SU-DHL-6 (cell line): ENCODE measurements around the gene DAPK3.
"Not testable (repeated sequence)": the region's sequence is repeated elsewhere in the genome, so short reads cannot be mapped to it uniquely, and the experiment has no call there.

ENCODE experiments used
- H2AFZ ChIP-seq: fragments of 200-600 bp; sonication (generic); 2 replicates; pipeline ENCODE4 v1.6.1; 2014; ENCODE audit warnings: low read depth, mild to moderate bottlenecking, moderate library complexity, mixed read lengths, antibody characterized with exemption, low read length; ENCODE audit not compliant: severe bottlenecking
- H3F3A ChIP-seq: fragments of 200-600 bp; shearing (Covaris generic); 2 replicates; pipeline ENCODE4 v1.6.0; 2016; ENCODE audit warnings: antibody characterized with exemption, mild to moderate bottlenecking; ENCODE audit not compliant: insufficient read depth
- H3K27ac ChIP-seq: fragments of 200-600 bp; sonication (generic); 2 replicates; pipeline ENCODE4 v1.5.1; 2016; ENCODE audit warnings: low read depth, mild to moderate bottlenecking, low read length, moderate library complexity, mixed read lengths
- H3K27me3 ChIP-seq: fragments of 200-600 bp; sonication (generic), shearing (Covaris generic); 2 replicates; pipeline ENCODE4 v1.6.0; 2014; ENCODE audit warnings: mild to moderate bottlenecking, low read length
- H3K36me3 ChIP-seq: fragments of 200-600 bp; sonication (generic); 2 replicates; pipeline ENCODE4 v1.6.1; 2014; ENCODE audit warnings: mild to moderate bottlenecking, low read length, mixed read lengths
- H3K4me2 ChIP-seq: fragments of 300-600, 200-600 bp; shearing (Covaris generic), sonication (generic); 2 replicates; pipeline ENCODE4 v1.6.0; 2014; ENCODE audit warnings: low read length, low read depth, mild to moderate bottlenecking; ENCODE audit not compliant: poor library complexity, severe bottlenecking
- H3K4me3 ChIP-seq: fragments of 200-600 bp; sonication (generic); 2 replicates; pipeline ENCODE4 v1.5.1; 2014; ENCODE audit warnings: antibody characterized with exemption, low read length, mild to moderate bottlenecking, mixed read lengths; ENCODE audit not compliant: insufficient read depth, poor library complexity, severe bottlenecking
- H3K79me2 ChIP-seq: fragments of 200-600 bp; sonication (generic); 2 replicates; pipeline ENCODE4 v1.6.1; 2014; ENCODE audit warnings: mild to moderate bottlenecking, low read length, moderate library complexity; ENCODE audit not compliant: insufficient read depth
- H3K9ac ChIP-seq: fragments of 200-600 bp; sonication (generic); 2 replicates; pipeline ENCODE4 v1.7.0; 2014; ENCODE audit warnings: mild to moderate bottlenecking, low read length
- H3K9me2 ChIP-seq: fragments of 200-600 bp; sonication (generic); replicated peaks from 2 replicates; pipeline ENCODE4 v1.6.1; 2014; ENCODE audit warnings: low read length; ENCODE audit not compliant: insufficient read depth
- H3K9me3 ChIP-seq: fragments of 200-600 bp; sonication (generic); 2 replicates; pipeline ENCODE4 v1.6.1; 2014; ENCODE audit warnings: low read length, mixed read lengths; ENCODE audit not compliant: insufficient read depth
- H4K20me1 ChIP-seq: fragments of 200-600 bp; sonication (generic); 2 replicates; pipeline ENCODE4 v1.6.1; 2014; ENCODE audit warnings: low read depth, mild to moderate bottlenecking, antibody characterized with exemption, low read length, moderate library complexity, mixed read lengths
- CTCF ChIP-seq: fragments of 200-600 bp; sonication (generic); IDR thresholded peaks from one replicate; pipeline ENCODE4 v1.5.1; 2017; ENCODE audit warnings: antibody characterized with exemption, mild to moderate bottlenecking, low read length, moderate library complexity; ENCODE audit not compliant: insufficient read depth, poor library complexity, severe bottlenecking
- EZH2phosphoT487 ChIP-seq: fragments of 200-600 bp; sonication (generic), shearing (Covaris generic); conservative IDR thresholded peaks from 2 replicates; pipeline ENCODE4 v1.6.1; 2018; ENCODE audit warnings: mild to moderate bottlenecking, antibody characterized with exemption, low read length, moderate library complexity, mixed read lengths

DAPK3 gene

GRCh38 chr19:3969435-3970312, 1.2 kb downstream of the DAPK3 start:
- peak overlapping the region; percentile 80 for H3K4me3 ChIP-seq
- no peak overlapping the region for H3K27ac ChIP-seq
- TF ChIP-seq EZH2phosphoT487 (no peak), CTCF (no peak)
- H4K20me1 ChIP-seq: no peaks in the 10 kb centered on the region; the same call in 1 of the 2 replicates
- 0 out of 2 replicates have a peak, but pooled peaks cover 2% of the 10 kb centered on the region for H3K36me3 ChIP-seq
- peak overlapping the region; percentile 85 for H3K9ac ChIP-seq
- H3K9me3 ChIP-seq: no peaks in the 10 kb centered on the region
- no peaks in the 10 kb centered on the region for H3K27me3 ChIP-seq
- H3K4me2 ChIP-seq: peak overlapping the region; percentile 59
- no peaks in the 10 kb centered on the region for H3K9me2 ChIP-seq
- peaks cover 29% of the 10 kb centered on the region for H3K79me2 ChIP-seq
- H3F3A ChIP-seq: peaks cover 17% of the 10 kb centered on the region
- H2AFZ ChIP-seq: no peak overlapping the region

- Histone ChIP-seq H3K9me2 (no peaks in the 10 kb centered on the region), H3K27me3 (no peaks in the 10 kb centered on the region), H3K9ac (no peak overlapping the region), H3K27ac (no peak overlapping the region), H3K79me2 (peaks cover 29% of the 10 kb centered on the region), H3F3A (peaks cover 17% of the 10 kb centered on the region), H4K20me1 (no peaks in the 10 kb centered on the region; the same call in 1 of the 2 replicates), H3K4me3 (no peak overlapping the region), H3K4me2 (no peak overlapping the region), H3K9me3 (no peaks in the 10 kb centered on the region), H3K36me3 (0 out of 2 replicates have a peak, but pooled peaks cover 2% of the 10 kb centered on the region), H2AFZ (no peak overlapping the region)
- no peak for TF ChIP-seq CTCF
- TF ChIP-seq EZH2phosphoT487: no peak
These were observed 2.1 kb downstream of the DAPK3 start for GRCh38 chr19:3968556-3969434.

- not testable (repeated sequence) for H3K9ac ChIP-seq, H3K36me3 ChIP-seq
- peaks cover 29% of the 10 kb centered on the region for H3K79me2 ChIP-seq
These were observed 2.9 kb downstream of the DAPK3 start for GRCh38 chr19:3967983-3968382.

More at GRCh38 chr19:3967983-3968382, 2.9 kb downstream of the DAPK3 start:
- not testable (repeated sequence) for H3K4me3 ChIP-seq, H3K27me3 ChIP-seq, H3K9me3 ChIP-seq, H3K9me2 ChIP-seq, H4K20me1 ChIP-seq, H3K27ac ChIP-seq, H2AFZ ChIP-seq, H3K4me2 ChIP-seq
- peaks cover 17% of the 10 kb centered on the region for H3F3A ChIP-seq
